Measurements from ENCODE around the gene ZBTB40.

ZBTB40 gene

GRCh38 chr1:22434717-22435116 is 16.9 kb upstream of the ZBTB40 start:
- DNase-seq (ENCODE audit: low spot score) = no peak

DNA sequence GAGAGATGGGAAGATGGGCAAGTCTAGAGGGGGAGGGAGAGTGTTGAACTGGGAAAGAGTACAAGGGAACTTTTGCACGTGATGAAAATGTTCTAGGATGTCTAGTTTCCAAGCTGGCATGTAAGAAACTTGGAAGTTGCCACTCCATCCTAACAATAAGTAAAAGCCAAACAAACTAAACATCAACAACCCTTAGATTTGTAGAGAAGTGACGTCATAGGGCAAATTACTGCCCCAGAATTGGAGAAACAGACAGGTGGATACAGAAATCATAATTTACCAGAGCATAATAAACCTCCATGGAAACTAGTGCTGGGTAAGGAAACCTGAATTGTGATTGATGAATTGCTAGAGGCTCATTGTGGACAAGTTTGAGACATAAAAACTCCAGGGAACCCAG is 14.7 kb upstream of the ZBTB40 start:
- no peak for DNase-seq (ENCODE audit: low spot score)

- no peak for DNase-seq (ENCODE audit: low spot score)
These were observed 14.1 kb upstream of the ZBTB40 start for GRCh38 chr1:22437573-22437972.

DNA sequence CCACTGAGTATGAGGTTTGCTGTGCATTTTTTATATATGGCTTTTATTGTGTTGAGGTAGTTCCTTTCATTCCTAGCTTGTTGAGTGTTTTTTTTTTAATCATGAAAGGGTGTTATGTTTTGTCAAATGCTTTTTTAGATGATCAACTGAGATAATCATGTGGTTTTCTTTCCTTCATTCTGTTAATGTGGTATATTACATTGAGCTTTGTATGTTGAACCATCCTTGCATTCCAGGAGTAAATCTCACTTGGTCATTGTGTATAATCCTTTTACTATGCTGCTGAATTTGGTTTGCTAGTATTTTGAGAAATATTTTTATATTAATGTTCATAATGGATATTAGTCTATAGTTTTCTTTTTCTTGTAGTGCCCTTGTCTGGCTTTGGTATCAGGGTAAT is 11.1 kb upstream of the ZBTB40 start:
- DNase-seq (ENCODE audit: low spot score) = no peak

DNA sequence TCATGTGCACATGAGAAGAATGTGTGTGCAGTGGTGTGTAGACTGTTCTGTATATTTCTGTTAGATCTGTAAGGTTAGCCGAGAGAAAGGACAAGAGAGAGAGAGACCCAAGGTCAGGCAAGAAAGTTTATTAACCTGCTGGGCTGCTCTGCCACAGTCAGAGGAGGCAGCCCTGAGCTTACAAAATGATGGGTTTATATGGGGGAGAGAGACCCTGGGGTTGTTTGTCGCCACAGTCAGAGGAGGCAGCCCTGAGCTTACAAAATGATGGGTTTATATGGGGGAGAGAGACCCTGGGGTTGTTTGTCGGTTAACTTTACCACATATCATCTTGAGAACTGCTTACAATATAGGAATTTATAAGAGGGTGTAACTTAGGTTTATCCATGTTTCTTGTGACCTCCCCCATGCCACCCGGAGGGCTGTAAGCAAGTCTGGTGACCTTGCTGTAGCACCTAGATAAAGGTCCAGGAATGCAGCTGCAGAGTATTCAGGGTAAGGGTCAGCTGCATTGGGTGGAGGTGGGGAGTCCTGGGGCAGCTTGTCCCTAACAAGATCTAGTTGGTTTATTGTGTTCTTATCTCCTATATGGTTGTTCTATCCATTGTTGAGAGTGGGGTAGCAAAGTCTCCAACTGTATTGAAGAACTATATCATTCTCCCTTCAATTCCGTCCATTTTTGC is 9.3 kb upstream of the ZBTB40 start:
- DNase-seq (ENCODE audit: low spot score) = no peak

- no peak for DNase-seq (ENCODE audit: low spot score)
These were observed 8.3 kb upstream of the ZBTB40 start for GRCh38 chr1:22443332-22443731.

- no peak for DNase-seq (ENCODE audit: low spot score)
These were observed 6.8 kb upstream of the ZBTB40 start for GRCh38 chr1:22444856-22445255.

DNA sequence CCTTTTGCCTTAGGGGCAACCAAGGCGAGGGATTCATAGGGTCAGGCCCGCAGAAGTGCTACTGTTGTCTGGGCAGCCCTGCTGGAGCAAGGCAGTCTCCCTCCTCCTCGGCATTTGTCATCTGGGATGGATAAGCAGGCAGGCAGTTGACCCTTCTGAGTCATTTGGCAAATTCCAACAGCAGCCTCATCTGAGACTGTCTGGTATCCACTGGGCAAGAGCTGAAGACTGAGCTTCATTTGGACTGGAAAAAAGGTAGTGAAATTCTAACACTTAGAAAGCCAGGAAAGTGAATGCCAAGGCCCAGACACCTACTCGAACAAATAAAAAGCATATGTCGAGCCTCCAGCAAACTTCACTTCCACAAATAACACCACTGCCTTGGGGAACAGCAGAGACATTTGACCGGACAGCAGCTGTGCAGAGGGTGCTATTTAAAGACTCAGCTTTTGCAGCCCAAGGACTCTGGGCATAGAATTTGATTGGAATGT is 4.0 kb upstream of the ZBTB40 start:
- no peak for DNase-seq (ENCODE audit: low spot score)

DNA sequence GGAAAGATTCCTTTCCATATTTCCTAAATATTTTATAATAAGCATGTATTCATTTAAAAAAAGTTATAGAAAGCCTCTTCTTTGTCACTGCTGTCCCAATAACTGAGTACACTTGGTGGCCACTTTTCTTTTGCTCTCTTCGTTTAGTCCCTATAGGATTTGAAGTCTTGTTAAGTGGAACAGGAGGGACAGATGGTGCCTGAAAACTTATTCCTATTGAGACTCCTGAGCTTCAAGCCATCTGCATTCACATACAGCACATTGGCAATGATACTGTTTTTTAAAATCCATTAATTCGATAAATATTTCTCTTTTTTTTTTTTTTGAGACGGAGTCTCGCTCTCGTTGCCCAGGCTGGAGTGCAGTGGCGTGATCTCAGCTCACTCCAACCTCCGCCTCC is 2.0 kb upstream of the ZBTB40 start:
- no peak for DNase-seq (ENCODE audit: low spot score)

GRCh38 chr1:22450351-22451021 is 1.2 kb upstream of the ZBTB40 start:
- DNase-seq (ENCODE audit: low spot score) = no peak

- no peak for DNase-seq (ENCODE audit: low spot score)
These were observed 868 bp downstream of the ZBTB40 start for GRCh38 chr1:22452481-22452957.

GRCh38 chr1:22453181-22453580 is 1.5 kb downstream of the ZBTB40 start:
- DNase-seq (ENCODE audit: low spot score) = no peak

DNA sequence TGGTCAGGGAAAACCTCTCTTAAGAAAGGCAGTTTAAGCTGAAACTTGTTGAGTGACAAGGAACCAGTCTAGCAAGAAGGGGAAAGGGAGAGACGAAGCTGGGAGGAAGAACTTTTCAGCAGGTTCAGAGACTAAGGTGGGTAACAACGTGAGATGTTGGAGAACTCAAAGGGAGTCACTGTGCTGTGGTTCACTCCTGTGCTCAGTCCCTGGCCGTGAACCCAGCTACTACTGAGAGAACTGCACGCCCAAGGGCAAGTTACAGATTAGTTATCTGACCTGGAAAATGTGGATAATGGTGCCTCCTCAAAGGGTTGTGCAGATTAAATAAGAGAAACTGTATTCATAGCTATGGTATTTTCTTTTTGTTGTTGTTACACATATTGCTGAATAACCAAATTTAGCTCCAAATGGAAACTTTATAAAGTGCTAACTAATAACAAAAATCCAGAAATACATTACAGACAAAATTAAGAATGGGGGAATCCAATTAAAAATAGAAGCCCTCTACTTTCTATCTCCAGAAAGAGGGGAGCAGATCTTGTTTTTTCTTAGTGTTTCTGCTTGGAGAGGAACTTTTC is 2.9 kb downstream of the ZBTB40 start:
- no peak for DNase-seq (ENCODE audit: low spot score)

- no peak for DNase-seq (ENCODE audit: low spot score)
These were observed 5.7 kb downstream of the ZBTB40 start for GRCh38 chr1:22457345-22457744.

DNA sequence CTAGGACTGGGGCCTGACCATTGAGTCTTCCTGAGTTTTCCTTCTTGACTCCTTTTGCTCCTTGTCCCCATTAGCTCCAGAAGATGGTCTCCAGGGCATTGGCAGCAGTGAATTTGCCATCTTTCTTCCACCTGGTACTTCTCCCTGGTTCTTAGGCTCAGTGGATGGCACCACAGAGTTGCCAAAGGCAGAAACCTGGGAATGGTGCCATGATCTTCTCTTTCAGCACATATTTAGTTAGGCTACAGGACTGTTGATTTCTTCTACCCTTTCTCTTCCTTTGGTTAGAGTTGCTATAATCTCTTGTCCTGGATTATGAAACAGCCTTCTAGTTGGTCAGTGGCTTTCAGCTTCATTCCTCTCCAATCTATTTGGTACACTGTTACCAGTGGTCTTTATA is 6.2 kb downstream of the ZBTB40 start:
- DNase-seq (ENCODE audit: low spot score) = no peak

GRCh38 chr1:22461100-22461499 is 9.4 kb downstream of the ZBTB40 start:
- DNase-seq (ENCODE audit: low spot score) = no peak

DNA sequence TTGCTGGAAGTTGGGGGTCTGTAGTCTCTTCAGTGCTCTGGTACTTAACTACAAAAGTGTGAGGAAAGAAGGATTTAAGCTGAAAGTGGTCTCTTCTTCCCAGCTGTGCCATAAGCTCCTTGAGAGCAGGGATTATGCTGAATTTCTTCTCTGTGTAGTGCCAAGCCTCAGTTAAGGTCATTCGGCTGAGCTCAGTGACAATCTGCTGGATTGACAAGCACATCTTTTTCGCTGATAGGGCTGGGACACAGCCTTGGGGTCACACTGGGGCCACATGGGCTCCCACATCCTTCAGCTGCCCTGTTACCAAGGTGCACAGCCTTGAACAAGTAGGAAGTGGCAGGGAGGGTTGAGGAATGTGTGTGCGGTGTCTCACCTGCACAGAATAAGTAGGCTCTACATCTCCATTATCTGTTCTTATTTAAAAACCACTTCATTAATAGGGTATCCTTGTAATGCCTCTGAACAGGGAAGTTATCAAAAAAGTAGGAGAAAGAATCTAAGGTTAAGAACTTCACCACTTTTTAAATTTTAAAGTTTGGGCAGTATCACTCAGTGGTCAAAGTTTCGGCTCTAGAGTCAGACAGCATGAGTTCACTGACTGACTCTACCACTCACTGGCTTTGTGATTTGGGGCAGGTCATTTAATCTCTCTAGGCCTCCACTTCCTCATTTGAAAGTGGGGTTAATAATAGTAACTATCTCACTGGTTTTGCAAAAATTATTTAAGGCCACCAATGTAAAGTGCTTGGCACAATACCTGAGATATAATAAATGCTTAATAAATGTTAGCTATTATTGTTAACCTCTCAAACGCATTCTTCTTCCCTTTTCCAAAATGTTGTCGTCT is 10.3 kb downstream of the ZBTB40 start:
- DNase-seq (ENCODE audit: low spot score) = no peak

GRCh38 chr1:22462928-22463327 is 11.3 kb downstream of the ZBTB40 start:
- DNase-seq (ENCODE audit: low spot score) = no peak

- no peak for DNase-seq (ENCODE audit: low spot score)
These were observed 13.4 kb downstream of the ZBTB40 start for GRCh38 chr1:22465015-22465565.

- DNase-seq (ENCODE audit: low spot score) = no peak
These were observed 14.0 kb downstream of the ZBTB40 start for GRCh38 chr1:22465671-22466070.

- DNase-seq (ENCODE audit: low spot score) = no peak
These were observed 18.6 kb downstream of the ZBTB40 start for GRCh38 chr1:22470227-22470626.

GRCh38 chr1:22471078-22471477 is 19.4 kb downstream of the ZBTB40 start:
- DNase-seq (ENCODE audit: low spot score) = no peak
